ENCODE data around the gene CACNG7. TPM values are rescaled to one million over a fixed set of nuclear protein-coding genes. Genes with fewer than 3 reads are reported as not detected.

The CACNG7 gene
- total RNA-seq, 1 experiment from 2014 or later, result 11.0 TPM

DNA sequence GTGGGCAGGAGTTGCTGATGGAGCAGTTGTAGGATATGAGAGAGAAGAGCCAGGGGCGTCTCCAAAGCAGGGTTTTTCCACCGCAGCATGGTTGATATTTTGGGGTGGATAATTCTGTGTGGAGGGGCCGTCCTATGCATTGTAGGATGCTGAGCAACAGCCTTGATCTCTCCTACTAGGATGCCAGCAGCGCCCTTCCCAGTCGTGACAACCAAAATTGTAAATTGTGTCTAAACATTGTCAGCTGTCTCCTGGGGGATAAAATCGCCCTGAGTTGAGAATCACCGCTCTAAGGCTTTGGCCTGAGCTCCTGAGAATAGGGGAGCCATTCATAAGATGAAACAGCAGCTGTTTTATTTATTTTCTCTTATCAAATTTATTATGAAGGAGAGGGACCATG lies 57.9 kb downstream of the CACNG7 start:
- in situ Hi-C loops (cut with HindIII; ENCODE audit: low sequenced_read_pairs), result no loop called here
- no peak for DNase-seq (ENCODE audit: low spot score)

DNA sequence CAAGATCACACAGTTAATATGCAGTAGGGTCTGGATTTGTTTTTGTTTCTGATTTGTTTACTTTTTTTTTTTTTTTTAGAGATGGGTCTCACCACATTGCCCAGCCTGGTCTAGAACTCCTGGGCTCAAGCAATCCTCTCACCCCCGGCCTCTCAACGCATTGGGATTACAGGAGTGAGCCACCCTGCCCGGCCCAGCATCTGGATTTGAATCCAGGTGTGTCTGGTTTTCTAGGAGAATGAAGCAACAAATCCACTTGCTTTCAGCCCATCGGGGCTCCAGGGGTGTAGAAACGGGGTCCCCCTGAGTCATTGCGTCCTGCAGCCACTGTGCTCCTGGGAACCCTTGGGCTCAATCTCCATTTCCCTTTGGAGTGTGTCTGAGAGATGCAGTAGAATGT lies 60.3 kb downstream of the CACNG7 start:
- DNase-seq (ENCODE audit: low spot score), result no peak
- in situ Hi-C loops (cut with HindIII; ENCODE audit: low sequenced_read_pairs), result no loop called here

DNA sequence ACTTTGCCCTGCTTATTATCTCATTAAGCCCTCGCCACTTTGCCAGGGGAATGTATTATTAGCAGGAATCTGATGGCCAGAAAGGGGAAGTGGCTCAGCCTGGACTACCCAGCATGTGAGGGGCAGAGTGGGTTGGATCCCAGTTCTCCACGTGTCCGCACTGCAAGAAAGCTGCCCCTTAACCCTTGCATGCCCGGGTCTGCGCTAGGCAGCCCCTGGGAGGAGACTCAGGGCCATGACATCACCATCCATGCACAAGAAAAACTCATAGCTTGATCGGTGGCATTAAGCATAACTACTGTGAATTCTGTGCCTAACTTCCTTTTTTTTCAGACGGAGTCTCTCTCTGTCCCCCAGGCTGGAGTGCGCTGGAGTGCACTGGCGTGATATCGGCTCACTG lies 62.6 kb downstream of the CACNG7 start:
- in situ Hi-C loops (cut with HindIII; ENCODE audit: low sequenced_read_pairs), result no loop called here
- no peak for DNase-seq (ENCODE audit: low spot score)

DNA sequence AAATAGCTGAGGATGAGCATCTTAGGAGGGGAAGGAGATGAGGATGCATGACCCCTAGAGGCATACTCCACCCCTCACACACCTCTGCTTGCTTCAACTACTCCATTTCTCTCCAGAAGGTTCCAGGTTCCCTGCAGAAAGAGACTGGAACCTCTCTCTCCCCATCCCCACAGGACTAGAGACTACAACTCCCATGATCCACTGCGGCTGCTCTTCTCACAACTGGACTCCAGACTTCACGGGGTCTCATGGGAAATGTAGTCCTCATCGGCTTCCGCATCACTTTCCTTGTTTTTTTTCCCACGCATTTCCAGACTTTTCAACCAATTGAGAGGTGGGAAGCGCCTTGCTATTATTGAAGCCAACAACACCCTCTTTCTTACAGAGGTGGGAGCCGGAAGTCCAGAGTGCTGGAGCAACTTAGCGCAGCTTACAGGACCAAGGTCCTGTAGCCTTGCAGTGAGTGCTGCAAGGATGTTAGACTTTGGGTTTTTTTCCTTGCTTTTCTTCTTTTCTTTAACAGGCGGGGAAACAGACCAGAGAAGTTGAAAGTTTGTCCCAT lies 68.4 kb downstream of the CACNG7 start:
- DNase-seq (ENCODE audit: low spot score), result peak; percentile 89
- in situ Hi-C loops (cut with HindIII; ENCODE audit: low sequenced_read_pairs), result no loop called here

DNA sequence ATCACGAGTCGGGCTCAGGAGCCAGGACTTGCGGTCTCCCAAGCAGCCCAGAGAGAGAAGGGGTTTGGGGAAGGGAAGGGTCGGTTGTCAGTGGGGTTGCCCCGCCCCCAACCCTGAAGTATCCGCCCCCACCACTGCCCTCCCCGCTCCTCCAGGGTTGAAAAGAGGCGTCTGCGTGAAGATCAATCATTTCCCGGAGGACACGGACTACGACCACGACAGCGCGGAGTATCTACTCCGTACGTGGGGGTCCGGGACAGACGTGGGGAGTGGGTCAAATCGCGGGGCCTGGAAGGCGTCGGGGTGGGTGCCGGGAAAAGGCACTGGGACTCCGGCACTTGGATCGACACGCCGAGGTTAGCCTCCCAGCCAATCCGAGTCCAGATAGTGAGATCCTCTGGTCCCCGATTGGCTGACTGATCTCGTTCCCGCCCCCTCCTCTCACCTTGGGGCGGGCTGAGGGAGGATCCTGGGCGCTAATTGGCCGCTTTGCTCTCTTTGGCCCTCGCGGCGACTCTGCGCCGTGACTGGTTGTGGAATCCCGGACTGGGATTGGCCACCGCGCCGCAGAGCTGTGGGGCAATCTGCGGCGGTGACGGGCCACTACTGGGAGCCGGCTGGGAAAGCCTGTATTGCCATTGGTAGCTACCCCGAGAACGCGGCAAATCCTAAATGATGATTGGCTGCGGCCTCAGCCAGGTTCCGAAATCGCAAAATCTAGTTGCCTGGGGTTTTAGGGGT lies 69.1 kb downstream of the CACNG7 start:
- DNase-seq (ENCODE audit: low spot score), result peak; percentile 82
- in situ Hi-C loops (cut with HindIII; ENCODE audit: low sequenced_read_pairs), result no loop called here

DNA sequence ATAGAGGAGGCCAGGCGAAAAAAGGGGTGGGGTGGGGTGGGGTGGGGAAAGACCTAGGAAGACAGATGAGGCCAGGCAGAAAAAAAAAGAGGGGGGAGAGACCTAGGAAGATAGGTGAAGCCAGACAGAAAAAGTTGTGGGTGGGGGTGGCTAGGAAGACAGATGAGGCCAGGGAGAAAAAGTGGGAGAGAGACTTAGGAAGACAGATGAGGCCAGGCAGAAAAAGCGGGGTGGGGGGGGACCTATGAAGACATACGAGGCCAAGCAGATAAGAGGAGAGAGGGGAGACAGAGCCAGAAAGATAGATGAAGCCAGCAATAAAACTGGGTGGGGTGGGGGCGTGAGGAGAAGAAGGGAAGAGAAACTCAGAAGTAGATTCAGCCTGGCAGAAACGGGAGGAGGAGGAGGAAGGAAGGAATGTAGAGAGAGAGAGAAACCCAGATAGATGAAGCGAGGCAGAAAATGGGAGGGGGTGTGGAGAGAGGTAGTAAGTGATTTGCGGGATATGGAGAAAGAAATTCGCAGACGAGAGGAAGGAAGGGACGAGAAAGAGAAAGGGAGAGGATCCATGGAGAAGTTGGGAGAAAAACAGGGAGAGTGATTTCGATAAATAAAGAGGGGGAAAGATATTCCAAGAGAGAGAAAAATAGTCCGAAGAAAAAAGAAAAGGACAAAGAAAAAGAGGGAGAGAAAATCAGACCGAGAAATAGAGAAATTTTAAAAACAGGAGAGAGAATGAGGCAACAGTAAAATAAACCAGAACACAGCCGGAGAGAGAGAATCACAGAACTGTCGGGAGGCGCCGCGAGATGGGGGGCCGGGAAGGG lies 70.1 kb downstream of the CACNG7 start:
- peak; percentile 8 for DNase-seq (ENCODE audit: low spot score)
- in situ Hi-C loops (cut with HindIII; ENCODE audit: low sequenced_read_pairs), result no loop called here

DNA sequence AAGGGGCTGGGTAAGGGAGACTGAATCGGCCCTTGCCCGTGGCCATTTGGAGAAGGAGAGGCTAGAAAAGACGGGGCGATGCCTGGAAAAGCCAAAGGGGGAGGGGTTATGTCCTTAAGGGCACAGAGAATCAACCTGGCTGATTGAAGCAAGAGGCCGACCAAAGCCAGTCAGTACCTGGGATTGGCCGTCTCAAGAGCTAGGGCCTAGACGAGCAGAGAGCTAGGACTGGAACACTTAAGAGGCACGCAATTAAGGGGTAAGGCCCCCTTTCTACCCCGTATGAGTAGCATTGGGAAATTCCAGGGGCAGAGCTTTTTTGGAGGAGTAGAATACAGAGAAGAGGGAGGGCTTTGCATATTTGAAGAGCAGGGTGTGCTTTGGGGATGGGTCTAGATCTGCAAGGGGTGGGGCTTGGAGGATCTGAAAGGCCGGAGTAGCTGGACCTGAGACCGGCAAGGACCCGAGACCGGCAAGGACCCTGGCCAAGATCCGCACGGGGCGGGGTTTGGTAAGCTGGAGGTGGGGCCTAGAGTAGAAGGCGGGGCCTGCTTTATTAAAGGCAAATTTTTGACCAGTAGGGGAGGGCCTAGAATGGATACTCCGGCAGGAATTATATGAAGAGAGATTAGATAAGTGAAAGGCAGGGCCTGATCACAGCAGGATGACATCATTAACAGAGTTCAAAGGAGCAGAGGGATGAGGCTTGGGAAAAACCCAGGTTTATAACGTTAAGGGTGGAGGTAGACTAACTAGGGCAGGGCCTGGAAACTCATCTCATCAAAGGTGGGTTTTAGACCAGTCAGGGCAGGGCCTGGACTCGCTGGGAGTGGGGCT lies 71.7 kb downstream of the CACNG7 start:
- peak; percentile 39 for DNase-seq (ENCODE audit: low spot score)
- in situ Hi-C loops (cut with HindIII; ENCODE audit: low sequenced_read_pairs), result no loop called here

DNA sequence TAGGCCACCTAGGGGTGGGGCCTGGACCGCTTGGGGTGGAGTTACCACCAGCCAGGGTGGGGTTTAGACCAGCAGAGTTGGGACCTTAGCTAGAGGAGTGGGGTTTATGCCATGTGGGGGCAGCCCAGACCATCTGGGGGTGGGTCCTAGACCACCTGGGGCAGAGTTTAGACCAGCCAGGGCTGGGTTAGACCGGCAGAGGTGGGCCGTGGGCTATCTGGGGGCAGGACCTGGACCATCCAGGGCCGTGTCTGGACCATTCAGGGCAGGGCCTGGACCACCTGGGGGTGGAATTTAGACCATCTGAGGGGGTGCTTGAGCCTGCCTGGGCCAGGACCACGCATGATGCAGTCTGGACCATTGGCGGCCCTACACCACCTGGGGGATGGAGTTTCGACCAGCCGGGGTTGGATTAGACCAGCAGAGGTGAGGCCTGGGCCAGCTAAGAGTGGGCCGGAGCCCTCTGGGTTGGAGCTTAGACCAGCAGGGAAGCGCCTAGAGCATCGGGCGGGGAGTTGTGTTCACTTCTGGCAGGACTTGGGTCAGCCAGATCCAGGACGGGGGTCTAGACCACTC lies 72.4 kb downstream of the CACNG7 start:
- in situ Hi-C loops (cut with HindIII; ENCODE audit: low sequenced_read_pairs), result no loop called here

DNA sequence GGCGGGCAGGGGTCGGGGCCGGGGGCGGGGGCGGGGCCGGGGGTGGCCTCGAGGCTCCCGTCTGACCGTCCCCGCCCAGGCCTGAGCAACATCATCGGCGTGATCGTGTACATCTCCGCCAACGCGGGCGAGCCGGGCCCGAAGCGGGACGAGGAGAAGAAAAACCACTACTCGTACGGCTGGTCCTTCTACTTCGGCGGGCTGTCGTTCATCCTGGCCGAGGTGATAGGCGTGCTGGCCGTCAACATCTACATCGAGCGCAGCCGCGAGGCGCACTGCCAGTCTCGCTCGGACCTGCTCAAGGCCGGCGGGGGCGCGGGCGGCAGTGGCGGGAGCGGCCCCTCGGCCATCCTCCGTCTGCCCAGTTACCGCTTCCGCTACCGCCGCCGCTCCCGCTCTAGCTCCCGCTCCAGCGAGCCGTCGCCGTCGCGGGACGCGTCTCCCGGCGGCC lies 72.9 kb downstream of the CACNG7 start:
- in situ Hi-C loops (cut with HindIII; ENCODE audit: low sequenced_read_pairs), result no loop called here
- DNase-seq (ENCODE audit: low spot score), result no peak

More for the DNA sequence above, 72.4 kb downstream of the CACNG7 start:
- DNase-seq (ENCODE audit: low spot score), result no peak

DNA sequence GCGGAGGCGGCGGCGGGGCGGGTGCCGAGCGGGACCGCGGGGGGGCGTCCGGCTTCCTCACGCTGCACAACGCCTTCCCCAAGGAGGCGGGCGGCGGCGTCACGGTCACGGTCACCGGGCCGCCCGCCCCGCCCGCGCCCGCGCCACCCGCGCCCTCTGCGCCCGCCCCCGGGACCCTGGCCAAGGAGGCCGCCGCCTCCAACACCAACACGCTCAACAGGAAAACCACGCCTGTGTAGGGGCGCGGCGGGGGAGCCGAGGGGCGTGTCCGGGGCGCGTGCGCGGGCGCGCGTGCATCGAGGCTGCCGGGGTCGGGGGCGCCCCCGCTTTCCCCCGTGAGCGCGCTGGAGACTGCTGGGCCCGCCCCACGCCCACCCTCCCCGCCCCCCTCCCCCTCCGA lies 73.5 kb downstream of the CACNG7 start:
- in situ Hi-C loops (cut with HindIII; ENCODE audit: low sequenced_read_pairs), result no loop called here
- no peak for DNase-seq (ENCODE audit: low spot score)

DNA sequence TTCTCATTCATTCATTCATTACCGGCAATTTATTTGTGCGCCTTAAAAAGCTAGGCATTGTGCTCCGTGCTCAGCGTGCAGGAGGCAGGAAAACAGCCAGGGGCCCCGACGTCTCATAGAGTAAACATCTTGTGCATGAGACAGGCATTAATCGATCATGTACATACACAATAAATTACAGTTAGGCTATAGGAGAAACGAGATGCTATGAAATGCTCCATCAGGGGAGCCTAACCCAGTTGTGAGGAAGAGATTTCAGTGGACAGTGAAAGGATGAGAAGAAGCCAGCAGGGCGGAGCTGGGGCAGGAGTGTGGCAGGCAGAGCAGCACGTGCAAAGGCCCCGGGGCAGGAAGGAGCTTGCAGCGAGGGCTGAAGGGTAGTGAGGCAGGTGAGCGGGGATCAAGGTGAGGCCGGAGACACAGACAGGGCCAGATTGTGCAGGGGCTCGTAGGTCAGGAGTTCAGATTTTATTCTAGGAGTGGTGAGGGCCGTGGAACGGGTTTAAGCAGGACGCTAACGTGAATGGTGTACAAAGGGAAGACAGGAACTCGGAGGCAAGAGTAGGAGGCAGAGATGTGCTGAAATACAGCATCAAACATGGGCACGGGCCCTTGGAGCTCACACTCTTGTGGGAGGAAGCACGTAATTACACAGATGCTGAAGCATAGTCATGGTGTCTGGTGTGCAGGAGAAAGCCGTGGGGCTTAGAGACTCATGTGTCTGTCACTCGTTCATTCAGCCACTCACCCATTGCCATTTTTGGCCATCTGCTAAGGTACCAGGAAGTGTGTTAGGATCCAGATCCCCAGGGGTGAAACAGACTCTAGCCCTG lies 74.6 kb downstream of the CACNG7 start:
- in situ Hi-C loops (cut with HindIII; ENCODE audit: low sequenced_read_pairs), result no loop called here

DNA sequence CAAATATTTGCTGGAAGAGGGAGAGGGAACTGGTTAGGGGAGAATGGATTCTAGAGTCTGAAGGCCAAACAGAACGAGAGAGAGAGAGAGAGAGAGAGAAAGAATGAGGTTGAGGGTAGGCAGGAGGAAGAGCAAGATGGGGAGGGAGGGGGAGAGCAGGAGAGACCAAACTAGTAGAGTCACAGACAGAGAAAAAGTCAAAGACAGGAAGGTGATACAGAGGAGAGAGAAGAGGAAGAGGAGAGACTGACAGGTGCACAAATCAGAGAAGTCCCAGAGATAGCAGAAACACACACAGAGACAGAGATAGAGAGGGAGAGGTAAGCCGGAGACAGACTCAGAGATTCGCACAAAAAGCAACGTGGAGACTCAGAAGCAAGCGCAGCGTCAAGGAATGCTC lies 76.8 kb downstream of the CACNG7 start:
- in situ Hi-C loops (cut with HindIII; ENCODE audit: low sequenced_read_pairs), result no loop called here

More for the DNA sequence above, 74.6 kb downstream of the CACNG7 start:
- no peak for DNase-seq (ENCODE audit: low spot score)

DNA sequence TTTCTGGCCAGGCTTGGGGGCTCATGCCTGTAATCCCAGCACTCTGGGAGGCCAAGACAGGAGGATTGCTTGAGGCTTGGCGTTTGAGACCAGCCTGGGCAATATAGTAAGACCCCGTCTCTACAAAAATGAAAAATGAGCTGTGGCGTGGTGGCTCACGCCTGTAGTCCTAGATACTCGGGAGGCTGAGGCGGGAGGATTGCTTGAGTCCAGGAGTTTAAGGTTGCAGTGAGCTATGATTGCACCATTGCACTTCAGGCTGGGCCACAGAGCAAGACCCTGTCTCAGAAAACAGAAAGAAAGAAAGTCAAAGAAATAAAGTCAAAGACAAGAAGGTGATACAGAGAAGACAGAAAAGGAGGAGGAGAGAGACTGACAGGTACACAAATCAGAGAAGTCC lies 79.9 kb downstream of the CACNG7 start:
- in situ Hi-C loops (cut with HindIII; ENCODE audit: low sequenced_read_pairs), result no loop called here

More for the DNA sequence above, 76.8 kb downstream of the CACNG7 start:
- DNase-seq (ENCODE audit: low spot score), result no peak

DNA sequence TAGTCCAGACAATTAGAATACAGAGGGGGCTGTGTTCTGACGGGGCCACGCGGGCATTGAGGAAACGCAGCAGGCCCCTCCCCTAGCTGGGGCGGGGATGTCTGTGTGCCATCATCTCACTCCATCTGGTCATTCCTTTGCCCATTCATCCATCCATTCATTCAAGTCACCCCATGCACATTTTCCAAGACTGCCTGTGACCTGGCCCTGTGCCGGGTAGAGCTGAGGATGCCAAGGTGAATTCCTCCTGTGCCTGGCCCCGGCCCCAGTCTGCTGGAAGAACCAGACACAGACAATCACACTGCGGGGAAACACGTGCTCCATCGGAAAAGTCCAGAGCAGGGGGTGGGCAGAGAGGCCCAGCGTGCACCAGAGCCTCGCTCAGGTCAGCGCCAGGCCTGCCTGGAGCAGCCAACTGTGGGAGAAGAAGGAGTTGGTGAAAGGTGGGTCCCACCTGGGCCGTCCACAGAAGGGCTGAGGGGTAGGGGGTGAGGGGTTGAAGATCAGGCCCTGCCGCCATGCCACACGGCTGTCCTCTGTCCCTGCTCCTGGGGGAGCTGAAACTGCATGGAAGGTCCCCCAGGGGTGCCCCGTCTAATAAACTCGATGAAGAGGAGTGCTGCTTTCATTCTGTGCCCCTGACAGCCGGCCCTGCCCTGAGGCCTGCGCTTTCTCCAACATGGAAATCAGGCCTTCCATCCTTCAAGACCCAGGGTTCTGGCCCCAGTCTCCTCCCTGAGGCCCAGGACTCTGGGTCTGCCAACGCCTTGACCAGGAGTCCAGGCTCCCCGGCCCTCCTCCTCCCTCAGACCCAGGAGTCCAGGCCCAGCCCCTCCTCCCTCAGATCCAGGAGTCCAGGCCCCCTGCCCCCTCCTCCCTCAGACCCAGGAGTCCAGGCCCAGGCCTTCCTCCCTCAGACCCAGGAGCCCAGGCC lies 80.8 kb downstream of the CACNG7 start:
- in situ Hi-C loops (cut with HindIII; ENCODE audit: low sequenced_read_pairs), result no loop called here
- DNase-seq (ENCODE audit: low spot score), result peak; percentile 43

More for the DNA sequence above, 79.9 kb downstream of the CACNG7 start:
- no peak for DNase-seq (ENCODE audit: low spot score)

DNA sequence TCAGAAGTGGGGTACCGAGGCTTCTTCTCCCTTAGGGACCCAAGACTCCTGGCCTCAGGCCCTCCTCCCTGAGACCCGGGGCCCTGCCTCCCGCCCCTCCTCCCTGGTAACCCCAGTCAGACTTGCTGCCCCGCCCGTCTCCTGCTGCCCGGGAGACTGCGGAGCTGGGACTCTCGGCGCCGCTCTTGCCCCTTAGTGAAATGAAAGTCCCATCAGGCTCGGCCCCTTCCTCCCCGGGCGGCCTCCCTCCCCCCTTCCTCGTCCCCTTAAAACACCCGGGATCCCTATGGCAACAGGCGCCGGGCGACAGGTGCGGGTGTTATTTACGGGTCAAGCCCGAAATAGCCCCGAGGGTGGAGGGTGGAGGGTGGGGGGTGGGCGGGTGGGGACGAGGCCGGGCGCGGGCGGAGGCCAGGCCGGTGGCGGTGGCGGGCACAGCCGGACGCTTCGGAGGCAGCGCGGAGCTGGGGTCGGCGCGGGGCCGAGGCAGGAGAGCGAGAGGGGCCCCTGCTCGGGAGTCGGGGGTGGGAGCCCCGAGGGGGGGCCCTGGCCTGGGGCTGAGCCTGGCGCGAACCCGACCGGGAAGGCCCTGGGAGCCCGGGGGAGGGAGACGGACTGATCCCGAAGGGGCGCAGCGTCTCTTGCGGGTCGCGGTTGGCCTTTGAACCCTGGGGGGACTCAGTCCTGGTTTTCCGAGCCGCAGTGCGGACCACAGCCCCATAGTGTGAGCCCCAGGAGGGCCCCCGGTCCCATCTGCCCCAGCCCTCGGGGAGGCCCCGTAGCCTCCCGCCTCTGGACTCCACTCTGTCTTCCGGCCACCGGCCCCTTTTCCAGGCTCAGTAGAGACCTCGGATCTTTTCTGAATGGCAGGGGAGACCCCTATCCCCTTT lies 82.4 kb downstream of the CACNG7 start, which contains the start of gene CACNG6:
Gene CACNG6 (plus strand): TSS at position 414 of the 890 bp plus-strand sequence. CDS start 1,241 bp downstream, outside the sequence.
- no peak for DNase-seq (ENCODE audit: low spot score)
- in situ Hi-C loops (cut with HindIII; ENCODE audit: low sequenced_read_pairs), result no loop called here

DNA sequence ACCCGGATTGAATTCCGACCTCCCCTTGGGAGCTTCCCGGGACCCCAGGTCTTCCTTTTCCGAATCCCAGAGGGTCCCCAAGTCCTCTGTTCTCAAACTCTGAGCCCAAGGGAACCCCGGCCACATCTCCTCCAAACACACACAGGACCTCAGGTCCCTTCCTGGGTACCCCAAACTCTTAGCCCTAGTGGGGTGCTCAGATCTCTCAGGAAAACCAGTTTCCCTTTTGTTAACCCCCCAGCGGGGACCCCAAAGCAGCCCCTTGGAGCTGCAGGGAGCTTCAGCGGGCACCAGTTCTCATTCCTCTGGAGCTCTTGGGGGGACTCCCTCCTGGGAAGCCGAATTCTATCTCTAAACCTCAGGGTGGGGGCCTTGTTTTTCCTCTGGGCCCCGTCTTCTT lies 83.1 kb downstream of the CACNG7 start:
- no peak for DNase-seq (ENCODE audit: low spot score)
- in situ Hi-C loops (cut with HindIII; ENCODE audit: low sequenced_read_pairs), result no loop called here

Data from G401 (cell line).